K562 (cell line): ENCODE results near the gene ARHGEF12. TPM values are rescaled to one million over a fixed set of nuclear protein-coding genes. Genes with fewer than 3 reads are reported as not detected.

Experiments
- ELF1 ChIP-seq: fragments of 200-800 bp; sonication (Bioruptor generic); IDR thresholded peaks from 2 replicates; pipeline ENCODE4 v1.6.1; 2016; ENCODE audit warnings: missing genetic modification characterization, missing compliant biosample characterization
- HCFC1 ChIP-seq: IDR thresholded peaks from 2 replicates; pipeline ENCODE4 v1.6.1; 2012; ENCODE audit warnings: low read depth, low read length, improper control_type of control experiment
- HNRNPL ChIP-seq: fragments of 200-400 bp; formaldehyde crosslinking; IDR thresholded peaks from 2 replicates; pipeline ENCODE4 v1.6.1; 2017; ENCODE audit warnings: low read depth, mild to moderate bottlenecking, low read length
- MTA1 ChIP-seq: fragments of 450-650 bp; IDR thresholded peaks from 2 replicates; pipeline ENCODE4 v1.6.1; 2017; ENCODE audit warnings: borderline replicate concordance
- TAL1 ChIP-seq: fragments of 450-650 bp; IDR thresholded peaks from 2 replicates; pipeline ENCODE4 v1.6.1; 2016; ENCODE audit warnings: mild to moderate bottlenecking
- TCFL5 ChIP-seq: fragments of 250-450 bp; sonication (Bioruptor Pico); conservative IDR thresholded peaks from 2 replicates; pipeline ENCODE4 v1.6.1; 2021; ENCODE audit warnings: mild to moderate bottlenecking, moderate library complexity, matching md5 sums
- TOE1 ChIP-seq, 2 experiments: fragments of 450-650 bp in 1 of 2; sonication (generic) in 1 of 2; formaldehyde crosslinking in 1 of 2; IDR thresholded peaks; 2 replicates each; pipeline versions ENCODE4 v1.7.1 to v1.8.0; 2016 to 2022; ENCODE audit warnings: borderline replicate concordance in 2 of 2, mild to moderate bottlenecking in 2 of 2, antibody characterized with exemption in 1 of 2, inconsistent platforms in 1 of 2, low read depth in 1 of 2, missing genetic modification reagents in 1 of 2, moderate library complexity in 1 of 2
- ZBTB8A ChIP-seq: fragments of 450-650 bp; IDR thresholded peaks from 2 replicates; pipeline ENCODE4 v1.6.1; 2018; ENCODE audit warnings: mild to moderate bottlenecking, moderate library complexity; ENCODE audit not compliant: partially characterized antibody
- ZNF143 ChIP-seq: sonication (generic); formaldehyde crosslinking; IDR thresholded peaks from 2 replicates; pipeline ENCODE4 v1.9.0; 2022; ENCODE audit warnings: mild to moderate bottlenecking, missing genetic modification reagents
- ZNF507 ChIP-seq: conservative IDR thresholded peaks from 2 replicates; pipeline ENCODE4 v1.6.1; 2017; ENCODE audit warnings: missing genetic modification characterization, missing compliant biosample characterization
- ZNF561 ChIP-seq: fragments of 450-650 bp; formaldehyde crosslinking; conservative IDR thresholded peaks from 2 replicates; pipeline ENCODE4 v1.4.0; 2020; ENCODE audit warnings: mild to moderate bottlenecking, moderate library complexity
- ZNF740 ChIP-seq, 3 experiments: fragments of 200-800 bp in 1 of 3; sonication (Bioruptor generic) in 1 of 3; sonication (generic) in 1 of 3; formaldehyde crosslinking in 1 of 3; IDR thresholded peaks; 2 replicates each; pipeline versions ENCODE4 v1.6.1 to v1.8.0; 2016 to 2022; ENCODE audit warnings: mild to moderate bottlenecking in 2 of 3, missing compliant biosample characterization in 2 of 3, missing genetic modification characterization in 2 of 3, missing genetic modification reagents in 1 of 3
- ZNF766 ChIP-seq: fragments of 200-800 bp; sonication (Bioruptor generic); conservative IDR thresholded peaks from 2 replicates; pipeline ENCODE4 v1.6.1; 2016; ENCODE audit warnings: missing genetic modification characterization, missing compliant biosample characterization
- polyA plus RNA-seq, 8 experiments: library from polyadenylated mRNA; depleted of rRNA in 4 of 8; stranded (reverse) in 5 of 8; unstranded in 3 of 8; fragments of >200 nt; fragmentation: Nextera tagmentation in 2 of 8; fragmentation: Illumina TruSeq in 1 of 8; extraction: Ambion mirVana in 2 of 8; extraction: Trizol in 1 of 8; gene quantifications; 2 replicates each; pipeline versions ENCODE4 v1.2.1 to v1.2.3, GENCODE V29; 2011 to 2014; ENCODE audit warnings: inconsistent platforms in 1 of 8, missing spikeins in 1 of 8
- total RNA-seq, 7 experiments: library from RNA; depleted of rRNA in 6 of 7; stranded (reverse); fragments of >200 nt in 6 of 7; fragmentation: Illumina TruSeq in 2 of 7; extraction: Trizol in 2 of 7; gene quantifications; 2 replicates each; pipeline versions ENCODE4 v1.2.1 to v1.2.3, GENCODE V29; 2011 to 2021; ENCODE audit warnings: low replicate concordance in 1 of 7

ARHGEF12 gene
- total and polyA plus RNA-seq, 9 of the 15 experiments (the other 6 are each of a cell fraction or from before 2014, with no cell fraction given) = 3.5 to 51.7 (median 29.5) TPM

- TF ChIP-seq HNRNPL (peak; percentile 63), ZNF143 (CRISPR knock-in tag) (no peak), TAL1 (peak; percentile 16; the same call in 1 of the 2 replicates), ZBTB8A (no peak), ZNF507 (tag) (no peak), ZNF766 (CRISPR knock-in tag) (peak; percentile 92), MTA1 (no peak; the same call in 1 of the 2 replicates), ELF1 (tag) (peak; percentile 80), TCFL5 (no peak), ZNF740 (CRISPR knock-in tag; IDR thresholded peaks at IDR 0.05) (no peak), ZNF740 (tag; IDR thresholded peaks at IDR 0.05) (no peak), ZNF561 (no peak), HCFC1 (peak; percentile 65), TOE1 (IDR thresholded peaks at IDR 0.05; ENCODE audit: borderline replicate concordance) (peak; percentile 85), TOE1 (CRISPR knock-in tag; IDR thresholded peaks at IDR 0.05; ENCODE audit: borderline replicate concordance, low read depth) (no peak)
Measured at GRCh38 chr11:120335908-120336640, at the start of gene ARHGEF12 (continued).
